UCSD-AML1 (cell line): ENCODE data around the gene ACP6.
"Not testable (repeated sequence)": the region's sequence is repeated elsewhere in the genome, so short reads cannot be mapped to it uniquely, and the experiment has no call there.

Source experiments
- DNase-seq: peaks from one replicate; lab custom pipeline; 2025; ENCODE audit not compliant: unreplicated experiment; lab: John Stamatoyannopoulos, UW

ACP6 gene

DNA sequence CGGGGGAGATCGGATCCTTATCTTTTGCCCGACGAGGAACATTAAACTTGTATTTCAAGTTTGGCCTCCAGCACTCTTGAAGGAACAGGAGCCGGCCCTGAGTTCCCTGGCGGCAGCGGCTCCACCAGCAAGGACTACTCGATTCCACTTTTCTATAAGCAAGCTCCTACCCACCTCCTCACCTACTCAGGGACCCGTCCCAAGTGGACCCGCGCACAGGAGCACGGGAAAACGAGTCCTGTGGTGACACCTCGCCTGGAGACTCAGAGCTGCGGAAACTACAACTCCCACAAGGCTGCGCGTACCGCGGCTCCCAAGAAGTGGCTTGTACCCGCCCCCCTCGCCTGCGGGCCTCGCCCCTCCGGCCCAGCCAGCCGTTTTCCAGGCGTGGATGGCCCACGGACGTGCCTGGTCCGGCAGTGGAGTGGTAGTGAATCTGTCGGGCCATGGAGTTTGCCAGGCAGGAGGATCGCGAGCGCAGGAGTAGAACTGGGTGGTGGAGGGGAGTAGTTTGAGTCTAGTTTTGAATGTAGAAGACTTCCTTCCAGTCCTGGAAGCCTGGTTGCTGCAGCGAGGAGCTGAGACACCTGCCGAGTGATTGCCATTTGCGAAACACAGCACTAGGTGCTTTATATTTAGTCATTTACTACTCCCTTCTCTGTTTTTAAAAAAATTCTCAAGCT, at the start of gene ACP6:
TSS of gene ACP6 (minus strand) at position 206 of the 683 bp plus-strand sequence. CDS start 476 bp downstream, outside the sequence.
- peak; percentile 93 for DNase-seq

DNA sequence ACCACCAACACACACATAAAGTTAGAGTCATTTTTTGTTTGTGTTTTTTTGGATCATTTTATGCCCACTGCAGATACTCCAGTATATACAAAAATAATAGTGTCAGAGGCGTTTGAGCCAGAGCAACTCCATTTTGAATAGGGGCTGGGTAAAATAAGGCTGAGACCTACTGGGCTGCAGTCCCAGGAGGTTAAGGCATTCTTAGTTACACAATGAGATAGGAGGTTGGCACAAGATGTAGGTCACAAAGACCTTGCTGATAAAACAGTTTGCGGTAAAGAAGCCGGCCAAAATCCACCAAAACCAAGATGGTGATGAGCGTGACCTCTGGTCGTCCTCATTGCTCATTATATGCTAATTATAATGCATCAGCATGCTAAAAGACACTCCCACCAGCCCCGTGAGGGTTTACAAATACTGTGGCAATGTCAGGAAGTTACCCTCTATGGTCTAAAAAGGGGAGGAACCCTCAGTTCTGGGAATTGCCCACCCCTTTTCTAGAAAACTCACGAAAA, 49.4 kb upstream of the ACP6 start:
- DNase-seq, result no peak

DNA sequence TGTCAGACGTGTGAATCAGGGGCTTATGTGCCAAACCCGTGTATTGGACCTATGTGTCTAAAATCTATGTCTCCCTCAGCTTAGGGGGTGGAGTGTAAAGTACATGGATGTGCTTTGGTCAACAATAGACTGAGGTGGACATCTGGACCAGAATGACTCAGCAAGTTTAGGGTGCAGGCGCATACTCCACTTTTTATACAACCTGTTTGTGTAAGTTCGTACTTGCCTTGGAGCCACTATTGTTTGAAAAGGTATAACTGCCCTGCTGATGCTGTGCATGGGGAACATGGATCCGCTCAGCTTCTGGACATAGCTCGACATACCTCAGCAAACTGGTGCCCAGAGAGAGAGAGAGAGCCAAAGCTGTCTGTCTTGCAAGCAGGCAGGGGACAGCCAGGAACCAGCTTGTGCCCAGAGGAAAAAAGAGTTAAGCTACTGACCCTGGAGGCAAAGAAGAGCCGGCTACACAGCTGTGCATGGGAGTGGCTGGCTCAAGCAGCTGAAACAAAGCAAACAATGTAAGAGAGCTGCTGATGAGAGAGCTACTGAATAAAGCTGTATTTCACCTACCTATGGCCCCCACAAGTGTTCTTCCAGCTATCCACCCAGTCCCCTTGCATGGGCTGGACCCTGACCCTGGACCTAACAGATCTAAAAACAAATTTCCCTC, 48.8 kb upstream of the ACP6 start:
- DNase-seq, result no peak

DNA sequence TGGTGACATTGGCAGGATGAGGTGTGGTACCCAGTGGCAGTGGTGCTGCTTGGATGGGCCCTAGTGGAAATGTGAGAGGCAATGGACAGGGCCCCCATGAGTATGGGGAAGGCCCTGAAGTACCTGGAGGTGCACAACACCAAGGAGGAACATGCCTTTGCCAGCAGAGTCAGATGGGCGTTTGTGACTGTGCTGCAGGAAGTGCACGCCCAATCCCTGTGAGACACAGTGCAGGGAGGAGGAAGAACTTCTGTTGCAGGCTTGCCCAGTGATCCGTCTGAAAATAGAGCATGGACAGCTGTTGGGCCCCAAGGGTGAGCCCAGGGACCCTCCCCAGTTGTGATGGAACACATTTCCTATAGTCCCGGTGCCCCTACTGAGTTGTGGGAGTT, 47.4 kb upstream of the ACP6 start:
- peak; percentile 46 for DNase-seq

DNA sequence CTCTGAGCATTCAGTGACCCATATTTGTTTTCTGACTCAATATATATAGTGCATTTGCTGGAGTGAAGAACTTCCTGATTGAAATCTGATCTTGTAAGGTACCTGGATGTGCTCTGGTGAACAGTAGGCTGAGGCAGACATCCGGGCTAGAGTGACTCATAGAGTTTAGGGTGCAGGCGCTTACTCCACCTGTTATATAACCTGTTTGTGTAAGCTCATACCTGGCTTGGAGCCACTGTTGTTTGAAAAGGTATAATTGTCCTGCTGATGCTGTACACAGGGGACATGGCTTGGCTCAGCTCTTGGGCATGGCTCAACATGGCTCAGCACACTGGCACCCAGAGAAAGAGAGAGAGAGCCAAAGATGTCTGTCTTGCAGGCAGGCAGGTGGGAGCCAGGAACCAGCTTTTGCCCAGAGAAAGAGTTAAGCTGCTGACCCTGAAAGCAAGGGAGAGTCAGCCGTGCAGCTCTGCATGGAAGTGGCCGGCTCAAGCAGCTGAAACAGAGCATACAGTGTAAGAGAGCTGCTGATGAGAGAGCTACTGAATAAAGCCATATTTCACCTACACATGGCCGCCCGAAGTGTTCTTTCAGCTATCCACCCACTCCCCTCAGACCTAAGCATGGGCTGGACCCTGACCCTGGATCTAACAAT, 46.9 kb upstream of the ACP6 start:
- no peak for DNase-seq

DNA sequence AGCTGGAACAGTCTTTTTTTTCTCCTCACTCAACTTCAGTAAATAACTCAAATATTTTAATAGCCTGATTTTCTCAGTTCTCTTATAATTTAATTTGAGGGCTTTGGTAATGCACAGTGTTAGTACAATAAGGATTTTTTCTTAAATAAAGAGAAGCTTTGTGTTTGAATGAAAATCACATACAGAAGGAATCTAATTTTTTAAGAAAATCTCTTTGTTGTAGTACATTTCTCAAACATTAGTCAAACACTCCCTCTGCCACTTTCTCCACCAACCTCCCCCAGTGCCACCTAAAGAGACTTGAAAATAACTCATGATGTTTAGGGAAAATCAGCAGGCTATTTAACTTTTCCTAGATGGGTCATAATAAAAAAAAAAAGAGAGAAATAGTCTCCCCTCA, 42.3 kb upstream of the ACP6 start:
- no peak for DNase-seq

DNA sequence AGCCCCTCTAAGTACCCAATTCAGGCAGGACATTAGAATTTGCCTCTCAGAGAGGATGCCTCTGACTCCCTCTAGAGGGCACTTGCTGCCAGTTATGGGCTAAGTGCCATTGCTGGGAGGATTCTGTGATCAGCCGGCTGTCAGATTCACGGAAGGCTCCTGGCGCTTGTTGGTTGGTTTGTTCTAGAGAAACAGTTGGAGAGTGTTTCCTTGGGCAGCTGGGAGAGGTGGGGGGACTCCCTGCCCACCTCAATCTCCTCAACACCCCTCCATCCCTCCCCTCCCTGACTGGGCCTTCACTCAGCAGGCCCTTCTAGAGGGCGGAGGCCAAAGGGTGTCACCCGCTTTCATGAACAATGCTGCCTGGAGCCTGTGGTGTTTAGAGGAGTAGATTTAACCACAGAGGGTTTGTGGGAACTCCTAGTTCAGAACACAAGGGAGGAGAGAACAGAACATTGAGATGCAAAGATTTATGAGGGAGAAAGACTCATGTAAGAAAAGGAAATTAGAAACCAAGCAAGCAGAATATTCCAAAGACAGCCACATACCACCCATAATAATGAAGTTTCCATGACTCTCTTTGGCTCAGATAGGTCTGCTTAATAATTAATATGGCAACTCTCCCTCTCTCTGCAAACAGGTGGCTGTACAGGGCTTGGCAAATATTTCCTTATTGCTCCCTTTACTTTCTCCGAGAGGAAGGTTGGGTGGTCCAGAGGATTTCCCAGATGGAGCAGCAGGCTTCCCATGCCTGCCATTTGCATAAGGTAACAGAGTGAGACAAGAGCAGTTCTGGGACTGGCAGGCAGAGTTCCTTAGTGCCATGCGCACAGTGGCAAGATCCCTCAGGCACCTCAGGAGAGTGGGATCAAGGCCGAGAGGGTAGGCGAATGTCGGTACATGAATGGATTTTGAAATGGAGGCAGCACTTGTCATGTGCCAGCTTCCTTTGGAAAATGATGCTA, 30.0 kb upstream of the ACP6 start:
- peak; percentile 41 for DNase-seq

DNA sequence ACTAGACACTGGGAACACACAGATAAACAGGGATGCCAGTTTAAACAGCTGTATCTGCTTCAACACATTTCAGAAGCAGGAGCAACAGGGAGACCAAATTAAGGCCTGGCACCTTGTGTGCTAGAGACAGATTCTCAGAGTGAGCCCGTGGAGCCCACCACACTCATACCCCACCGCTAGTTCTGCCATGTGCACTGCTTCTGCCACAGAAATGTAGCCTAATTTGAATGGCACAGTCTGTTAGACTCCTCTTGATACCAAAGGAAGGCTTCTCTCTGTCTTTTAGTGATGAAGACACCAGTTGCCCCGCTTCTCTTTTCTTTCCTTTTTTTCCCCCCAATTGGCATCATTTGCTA, 29.3 kb upstream of the ACP6 start:
- no peak for DNase-seq

DNA sequence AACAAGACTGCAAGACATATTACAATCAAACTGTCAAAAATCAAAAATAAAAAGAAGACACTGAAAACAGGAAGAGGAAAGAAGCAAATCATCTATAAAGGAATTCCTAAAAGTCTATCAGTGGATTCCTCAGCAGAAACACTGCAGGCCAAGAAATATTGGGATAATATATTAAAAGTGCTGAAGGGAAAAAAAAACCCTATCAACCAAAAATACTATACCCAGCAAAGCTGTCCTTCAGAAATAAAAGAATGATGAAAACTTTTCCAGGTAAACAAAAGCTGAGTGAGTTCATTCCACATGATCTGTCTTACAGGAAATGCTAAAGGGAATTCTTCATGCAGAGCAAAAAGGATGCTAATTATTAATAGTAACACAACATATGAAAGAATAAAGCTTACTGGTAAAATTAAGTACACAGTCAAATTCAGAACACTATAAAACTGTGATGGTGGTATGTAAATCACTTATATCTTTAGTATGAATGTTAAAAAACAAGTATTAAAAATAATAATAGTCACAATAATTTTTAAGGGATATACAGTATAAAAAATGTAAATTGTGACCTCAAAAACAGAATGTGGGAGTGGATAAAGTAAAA, 12.9 kb upstream of the ACP6 start:
- DNase-seq, result no peak

DNA sequence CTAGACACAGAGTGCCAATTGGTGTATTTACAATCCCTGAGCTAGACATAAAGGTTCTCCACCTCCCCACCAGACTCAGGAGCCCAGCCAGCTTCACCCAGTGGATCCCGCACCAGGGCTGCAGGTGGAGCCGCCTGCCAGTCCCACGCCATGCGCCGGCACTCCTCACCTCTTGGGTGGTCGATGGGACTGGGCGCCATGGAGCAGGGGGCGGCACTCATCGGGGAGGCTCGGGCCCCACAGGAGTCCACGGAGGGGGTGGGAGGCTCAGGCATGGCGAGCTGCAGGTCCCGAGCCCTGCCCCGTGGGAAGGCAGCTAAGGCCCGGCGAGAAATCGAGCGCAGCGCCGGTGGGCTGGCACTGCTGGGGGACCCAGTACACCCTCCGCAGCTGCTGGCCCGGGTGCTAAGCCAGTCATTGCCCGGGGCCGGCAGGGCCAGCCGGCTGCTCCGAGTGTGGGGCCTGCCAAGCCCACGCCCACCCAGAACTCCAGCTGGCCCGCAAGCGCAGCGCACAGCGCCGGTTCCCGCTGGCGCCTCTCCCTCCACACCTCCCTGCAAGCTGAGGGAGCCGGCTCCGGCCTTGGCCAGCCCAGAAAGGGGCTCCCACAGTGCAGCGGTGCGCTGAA, 10.4 kb upstream of the ACP6 start:
- not testable (repeated sequence) for DNase-seq

DNA sequence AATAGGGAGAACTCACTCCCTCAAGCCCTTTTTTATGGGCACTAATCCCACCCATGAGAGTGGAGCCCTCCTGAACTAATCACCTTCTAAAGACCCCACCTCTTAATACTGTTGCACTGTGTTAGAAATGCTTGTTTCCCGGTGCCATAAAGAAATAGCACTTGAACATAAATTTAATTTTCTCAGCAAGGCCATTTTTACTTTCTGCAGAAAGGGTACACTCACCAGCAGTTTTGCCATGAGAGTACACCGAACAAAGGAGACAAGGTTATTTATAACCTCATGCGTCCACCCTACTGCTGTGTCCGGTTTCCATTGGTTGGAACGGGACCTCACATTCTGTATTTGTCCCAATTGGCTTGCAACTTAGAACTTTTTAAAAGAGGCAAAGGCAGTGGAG, 7.4 kb upstream of the ACP6 start:
- DNase-seq, result not testable (repeated sequence)

DNA sequence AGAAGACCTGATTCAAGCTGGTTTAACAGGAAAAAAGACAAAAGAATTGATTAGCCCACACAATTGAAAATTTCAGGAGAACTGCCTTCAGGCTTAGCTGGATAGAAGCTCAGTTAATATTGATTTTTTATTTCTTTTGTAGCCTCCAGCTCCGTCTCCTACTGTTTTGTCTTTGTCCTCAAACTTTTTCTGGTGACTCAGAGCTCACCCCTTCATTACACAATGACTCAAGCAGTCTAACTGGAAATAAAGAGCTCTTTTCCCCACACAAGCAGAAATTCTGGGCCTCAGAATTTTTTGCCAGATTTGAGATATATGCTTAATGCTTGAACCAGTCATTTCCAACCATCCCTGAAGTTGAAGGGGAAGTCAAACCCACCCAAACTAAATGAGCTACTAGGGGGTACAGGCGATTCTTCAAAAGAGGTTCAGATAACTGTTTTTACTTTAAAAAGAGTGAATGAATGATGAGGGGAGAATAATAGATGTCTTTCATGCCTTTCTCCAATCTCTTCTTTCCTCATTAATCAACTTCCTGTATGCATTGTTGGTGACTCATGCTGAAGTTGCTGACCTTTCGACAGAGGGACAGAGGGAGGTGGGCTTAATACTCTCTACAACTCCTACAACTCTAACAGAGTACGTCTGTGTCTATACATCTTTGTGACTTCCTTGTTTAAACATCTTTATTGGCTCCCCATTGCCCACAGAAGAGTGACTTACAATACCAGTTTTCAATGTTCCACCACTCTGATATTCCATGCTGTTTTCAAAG, 6.2 kb upstream of the ACP6 start:
- no peak for DNase-seq

DNA sequence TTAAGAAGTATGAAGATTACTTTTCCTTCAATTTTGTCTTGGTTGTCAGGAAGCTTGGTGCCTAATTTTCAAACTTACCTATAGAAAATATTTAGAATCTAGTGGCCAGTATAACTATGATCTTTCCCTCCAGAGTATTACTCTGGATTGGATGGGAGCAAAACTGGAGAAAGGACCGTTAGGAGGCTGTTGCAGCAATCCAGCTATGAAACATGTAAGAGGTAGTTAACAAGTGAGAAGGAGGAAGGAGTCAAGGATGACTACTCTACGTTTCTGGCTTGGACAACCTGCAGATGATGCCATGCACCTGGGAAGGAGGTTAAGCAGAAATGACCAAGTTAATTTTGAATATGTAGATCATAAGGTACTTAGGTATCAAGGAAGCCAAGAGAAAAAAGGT, 3.5 kb upstream of the ACP6 start:
- DNase-seq, result no peak

DNA sequence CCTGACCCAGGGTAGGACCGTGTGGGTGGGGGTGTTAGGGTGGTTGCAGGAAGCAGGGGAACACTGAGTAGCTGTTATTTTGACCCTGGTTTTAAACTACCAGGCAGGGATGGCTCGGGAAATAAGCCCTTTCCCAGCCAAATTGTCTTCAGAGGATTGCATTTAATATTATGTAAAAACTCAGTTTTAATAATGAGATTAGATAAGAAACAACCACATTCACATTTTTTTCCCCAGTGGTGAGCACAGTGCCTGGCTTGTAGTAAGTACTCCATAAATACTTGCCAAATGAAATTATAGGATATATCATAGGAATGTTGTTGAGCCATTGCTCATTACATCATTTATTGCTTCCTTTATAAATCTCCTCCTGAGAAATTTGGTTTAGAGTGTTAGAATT, 3.1 kb upstream of the ACP6 start:
- DNase-seq, result no peak

DNA sequence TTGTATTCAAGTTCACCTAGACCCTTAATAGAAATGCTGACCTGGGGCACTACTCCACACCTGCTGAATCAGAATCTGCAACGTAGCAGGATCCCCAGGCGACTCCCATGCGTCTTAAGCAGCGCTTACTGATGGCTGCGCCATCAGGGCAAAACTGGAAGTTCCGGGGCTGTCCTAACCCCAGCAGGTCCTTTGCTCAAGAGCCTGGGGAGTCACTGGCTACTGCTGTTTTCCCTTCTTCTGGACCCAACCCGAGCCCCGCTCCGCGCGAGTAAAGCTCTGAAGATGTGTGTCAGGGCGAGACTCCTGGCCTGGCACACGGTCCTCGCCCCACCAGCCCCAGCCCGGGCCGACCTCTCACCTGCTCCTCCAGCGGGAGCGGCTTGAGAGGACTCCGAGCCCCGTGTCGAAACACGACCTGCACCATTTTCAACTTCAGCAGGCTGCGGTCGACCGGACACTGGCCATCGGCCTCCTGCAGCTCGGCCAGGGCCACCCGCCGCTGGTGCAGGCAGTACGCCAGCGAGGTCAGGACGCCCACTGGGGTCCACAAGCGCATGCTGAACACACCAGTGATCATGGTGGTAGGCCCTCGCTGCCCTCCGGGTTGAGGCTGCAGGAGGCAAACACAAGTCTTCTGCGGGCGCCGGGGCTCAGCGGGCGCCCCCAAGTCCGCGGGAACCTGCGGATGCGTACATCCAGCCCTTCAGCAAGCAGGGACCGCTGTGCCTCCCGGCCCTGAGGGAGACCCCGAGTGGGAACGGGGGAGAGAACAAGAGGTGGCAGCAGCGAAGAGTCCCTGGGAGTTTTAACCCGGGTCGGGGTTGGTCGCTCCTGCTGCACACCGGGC, 630 bp downstream of the ACP6 start:
- peak; percentile 73 for DNase-seq

DNA sequence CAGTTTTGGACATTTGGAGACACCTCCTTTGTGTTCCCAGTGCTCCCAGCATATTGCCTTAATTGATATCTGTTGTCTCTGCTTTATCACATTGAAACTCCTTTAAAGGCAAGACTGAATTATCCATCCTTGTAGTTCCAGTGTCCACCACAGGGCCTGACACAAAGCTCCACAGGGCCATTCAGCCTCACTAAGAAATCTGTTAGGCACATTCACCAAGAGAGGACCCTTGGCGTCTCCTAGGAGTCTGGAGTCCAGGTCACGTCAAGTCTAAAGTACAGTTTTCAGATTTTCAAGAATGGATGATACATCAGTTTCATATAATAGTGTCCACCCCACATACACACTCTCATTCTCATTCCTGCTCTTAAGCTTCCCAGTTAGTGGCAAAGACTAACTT, 4.8 kb downstream of the ACP6 start:
- DNase-seq, result no peak

DNA sequence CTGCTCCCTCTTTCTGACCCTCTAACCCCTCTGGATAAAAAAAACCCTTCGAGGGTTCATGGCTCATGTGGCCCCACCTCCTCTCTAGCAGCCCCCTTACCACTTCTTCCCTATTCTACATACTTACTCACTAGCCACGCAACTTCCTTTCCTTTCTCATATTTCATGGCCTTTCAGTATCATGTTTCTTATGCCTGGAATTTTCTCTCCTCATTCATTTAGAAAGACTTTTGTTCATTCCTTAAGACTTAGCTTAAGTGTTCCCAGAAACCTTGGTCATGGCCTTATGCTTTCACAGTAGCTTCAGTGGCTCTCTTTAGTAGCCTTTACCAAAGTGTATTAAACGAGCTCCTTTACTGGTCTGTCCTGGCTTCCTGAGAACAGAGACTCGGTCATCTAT, 6.1 kb downstream of the ACP6 start:
- no peak for DNase-seq

DNA sequence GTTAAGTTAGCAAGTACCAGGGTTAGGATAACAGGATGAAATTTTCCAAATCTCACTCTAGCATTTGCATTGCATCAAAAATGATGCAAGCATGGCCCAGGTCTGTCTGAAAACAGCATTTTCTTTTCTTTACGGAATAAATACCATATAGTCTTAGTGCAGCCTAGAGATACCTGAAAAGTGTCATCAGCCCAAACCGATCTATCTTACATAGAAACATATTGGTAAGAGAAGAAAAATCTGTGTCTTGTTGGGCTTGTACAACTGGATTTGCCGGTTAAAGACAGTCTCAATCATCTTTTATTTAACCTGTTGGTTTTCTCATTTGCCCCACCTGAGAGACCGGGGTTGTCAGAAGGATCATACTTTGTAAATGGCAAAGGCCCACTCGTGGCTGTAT, 15.8 kb downstream of the ACP6 start:
- DNase-seq, result no peak

DNA sequence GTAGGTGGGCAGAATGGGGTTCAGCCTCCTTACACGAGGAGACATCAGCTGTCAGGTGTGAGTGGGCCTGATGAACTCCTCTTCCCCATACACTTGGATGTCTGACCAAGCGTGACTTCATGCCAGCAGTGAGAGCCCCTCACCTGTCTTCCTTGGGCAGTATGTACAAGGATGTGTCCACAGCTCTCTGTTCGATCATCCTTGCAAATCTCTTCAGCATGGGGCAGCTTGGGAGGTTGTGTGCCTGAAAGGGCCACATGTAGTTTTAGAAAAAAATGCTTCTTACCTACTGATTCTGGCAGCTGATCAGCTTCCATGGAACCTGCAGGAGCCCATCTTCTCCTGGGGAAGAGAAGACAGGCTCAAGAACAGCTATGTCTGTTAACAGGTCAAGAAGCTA, 18.0 kb downstream of the ACP6 start:
- no peak for DNase-seq
